Measurements from ENCODE around the gene OR2W1.

GRCh38 chr6:29028821-29029220 is 16.2 kb downstream of the OR2W1 start:
- TF ChIP-seq POLR2AphosphoS5 (IDR thresholded peaks at IDR 0.05): no peak
- no peak for TF ChIP-seq CTCF (IDR thresholded peaks at IDR 0.05)
- TF ChIP-seq POLR2A (IDR thresholded peaks at IDR 0.05): no peak

Measured in prostate gland (tissue), 2 donors.